Activated CD8-positive, alpha-beta memory T cell treated with anti-CD3 and anti-CD28 coated beads, Interleukin-2, amount 50 U/mL, for 48 hours (primary cell): ENCODE results near the gene EMILIN1.
"Not testable (repeated sequence)": the region's sequence is repeated elsewhere in the genome, so short reads cannot be mapped to it uniquely, and the experiment has no call there.

ENCODE experiments used
- DNase-seq: peaks from one replicate; pipeline ENCODE4 v3.0.0-alpha.2; 2020

EMILIN1 gene

GRCh38 chr2:27095745-27096651, 17.6 kb downstream of the EMILIN1 start:
- DNase-seq = peak; percentile 71

GRCh38 chr2:27096748-27097297, 18.4 kb downstream of the EMILIN1 start:
- DNase-seq = no peak

GRCh38 chr2:27097341-27097740, 18.9 kb downstream of the EMILIN1 start:
- DNase-seq = no peak

- DNase-seq = no peak
Measured at GRCh38 chr2:27099334-27099955, 21.0 kb downstream of the EMILIN1 start.

- no peak for DNase-seq
Measured at GRCh38 chr2:27100036-27100435, 21.6 kb downstream of the EMILIN1 start.

GRCh38 chr2:27102329-27102728, 23.9 kb downstream of the EMILIN1 start:
- no peak for DNase-seq

- DNase-seq = no peak
Measured at GRCh38 chr2:27105981-27106380, 27.6 kb downstream of the EMILIN1 start.

- DNase-seq = no peak
Measured at GRCh38 chr2:27108221-27108620, 29.8 kb downstream of the EMILIN1 start.

GRCh38 chr2:27109083-27109482, 30.7 kb downstream of the EMILIN1 start:
- DNase-seq = no peak

- not testable (repeated sequence) for DNase-seq
Measured at GRCh38 chr2:27110603-27111352, 32.4 kb downstream of the EMILIN1 start.

- not testable (repeated sequence) for DNase-seq
Measured at GRCh38 chr2:27111392-27112078, 33.1 kb downstream of the EMILIN1 start.

- no peak for DNase-seq
Measured at GRCh38 chr2:27115519-27115918, 37.1 kb downstream of the EMILIN1 start.

- DNase-seq = no peak
Measured at GRCh38 chr2:27117995-27118524, 39.6 kb downstream of the EMILIN1 start.

- DNase-seq = peak; percentile 67
Measured at GRCh38 chr2:27118525-27119329, 40.3 kb downstream of the EMILIN1 start, which contains the start of gene CGREF1. CGREF1 (minus strand) TSS chr2:27119128; CDS start chr2:27104366, 14,762 bp downstream.

GRCh38 chr2:27119330-27119670, 40.9 kb downstream of the EMILIN1 start:
- DNase-seq = not testable (repeated sequence)

- DNase-seq = no peak
Measured at GRCh38 chr2:27121906-27122305, 43.5 kb downstream of the EMILIN1 start.

GRCh38 chr2:27122791-27123190, 44.4 kb downstream of the EMILIN1 start:
- DNase-seq = no peak

GRCh38 chr2:27123302-27124150, 45.1 kb downstream of the EMILIN1 start, which contains the start of gene ABHD1:
ABHD1 (plus strand) TSS chr2:27123815; CDS start chr2:27123949, 134 bp downstream.
- DNase-seq = peak; percentile 83

- DNase-seq = no peak
Measured at GRCh38 chr2:27125104-27125503, 46.7 kb downstream of the EMILIN1 start.

GRCh38 chr2:27126252-27126710, 47.9 kb downstream of the EMILIN1 start:
- DNase-seq = no peak
